Muscle of back (tissue), 11 donors: ENCODE data around the gene PFKFB3. TPM values are rescaled to one million over a fixed set of nuclear protein-coding genes. Genes with fewer than 3 reads are reported as not detected.

ENCODE experiments used
- DNase-seq, 3 donors: peaks; one replicate each; pipeline versions ENCODE4 v3.0.0 to v3.0.0-alpha.2; 2013
- polyA plus RNA-seq, 10 donors: library from polyadenylated mRNA; unstranded; fragments of 120-200 nt; gene quantifications; one replicate each; pipeline ENCODE4 v1.2.1, GENCODE V29; 2013; ENCODE audit not compliant: insufficient read length in 10 of 10

The PFKFB3 gene
- polyA plus RNA-seq, 10 donors = 9.2 to 15.8 (median 12.2) TPM

DNA sequence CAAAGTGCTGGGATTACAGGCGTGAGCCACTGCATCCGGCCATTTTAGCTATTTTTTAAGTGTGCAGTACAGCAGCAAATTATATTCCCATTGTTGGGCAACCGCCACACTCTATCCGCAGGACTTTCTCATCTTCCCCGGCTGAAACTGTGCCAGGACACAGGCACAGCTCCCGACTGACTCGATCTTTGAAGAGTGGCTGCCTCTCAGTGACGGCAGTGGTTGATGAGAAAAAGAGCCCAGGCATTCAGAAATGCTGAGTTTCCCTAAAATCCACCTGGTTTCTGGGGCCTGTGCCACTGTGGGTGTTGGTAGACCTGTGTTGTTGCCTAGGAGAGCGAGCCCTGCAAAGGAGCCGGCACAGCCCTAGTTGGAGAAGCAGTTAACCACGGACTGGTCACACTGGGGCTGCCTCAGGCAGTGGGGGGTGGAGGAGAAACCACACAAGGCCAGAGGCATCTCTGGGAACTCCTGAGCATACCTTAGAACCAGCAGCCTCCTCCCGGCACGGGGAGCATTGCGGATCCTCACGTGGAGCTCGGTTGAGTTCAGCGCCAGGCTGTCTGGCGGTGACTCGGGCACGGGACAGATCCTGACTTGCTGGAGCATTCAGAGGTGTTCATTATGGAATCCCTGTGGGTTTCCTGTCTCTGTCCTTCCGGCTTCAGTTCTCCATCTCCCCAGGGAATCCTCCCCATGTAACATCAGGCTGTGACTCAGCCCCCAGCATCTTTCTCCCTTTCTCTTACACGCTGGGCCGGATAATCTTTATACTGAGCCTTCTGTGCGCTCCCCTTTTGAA is 16.2 kb downstream of the PFKFB3 start:
- DNase-seq = peak in 1 of 3 donors; percentile 82

DNA sequence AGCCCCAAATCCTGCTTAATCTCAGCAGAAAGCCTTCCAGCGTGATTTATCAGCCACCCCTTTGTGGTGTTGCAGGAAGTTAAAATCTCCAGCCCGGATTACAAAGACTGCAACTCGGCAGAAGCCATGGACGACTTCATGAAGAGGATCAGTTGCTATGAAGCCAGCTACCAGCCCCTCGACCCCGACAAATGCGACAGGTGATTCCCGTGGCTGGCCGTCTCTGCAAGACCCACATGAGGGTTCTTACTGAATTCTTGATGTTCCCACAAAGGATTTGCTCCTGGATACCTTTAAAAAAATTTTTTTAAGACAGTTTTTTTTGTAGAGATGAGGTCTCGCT is 16.7 kb downstream of the PFKFB3 start:
- DNase-seq = no peak

DNA sequence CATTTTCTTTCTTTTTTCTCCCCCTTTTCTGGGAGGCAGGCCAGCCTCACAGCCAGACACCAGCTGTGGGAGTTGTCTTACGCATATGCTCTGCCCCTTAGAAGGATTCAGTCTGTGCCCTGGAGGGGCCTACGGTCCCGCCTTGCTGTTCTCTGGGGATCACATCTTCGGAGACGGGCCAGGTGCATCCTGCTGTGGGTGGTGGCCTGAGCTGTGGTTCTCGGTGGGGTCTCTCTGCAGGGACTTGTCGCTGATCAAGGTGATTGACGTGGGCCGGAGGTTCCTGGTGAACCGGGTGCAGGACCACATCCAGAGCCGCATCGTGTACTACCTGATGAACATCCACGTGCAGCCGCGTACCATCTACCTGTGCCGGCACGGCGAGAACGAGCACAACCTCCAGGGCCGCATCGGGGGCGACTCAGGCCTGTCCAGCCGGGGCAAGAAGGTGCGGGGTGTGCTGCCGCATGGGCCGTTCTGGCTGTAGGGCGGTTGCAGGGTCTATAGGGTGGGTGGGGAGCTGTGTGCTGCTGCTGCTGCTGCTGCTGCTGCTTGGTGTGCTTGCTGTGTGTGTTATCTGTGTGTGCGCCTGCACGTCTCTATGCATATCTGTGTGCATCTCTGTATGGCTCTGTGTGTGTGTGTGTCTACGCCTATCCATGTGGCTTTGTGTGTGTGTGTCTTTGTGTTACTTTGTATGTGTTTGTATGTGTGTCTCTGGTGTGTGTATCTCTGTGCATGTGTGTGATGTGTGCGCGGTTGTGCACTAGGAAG is 17.9 kb downstream of the PFKFB3 start:
- no peak for DNase-seq

DNA sequence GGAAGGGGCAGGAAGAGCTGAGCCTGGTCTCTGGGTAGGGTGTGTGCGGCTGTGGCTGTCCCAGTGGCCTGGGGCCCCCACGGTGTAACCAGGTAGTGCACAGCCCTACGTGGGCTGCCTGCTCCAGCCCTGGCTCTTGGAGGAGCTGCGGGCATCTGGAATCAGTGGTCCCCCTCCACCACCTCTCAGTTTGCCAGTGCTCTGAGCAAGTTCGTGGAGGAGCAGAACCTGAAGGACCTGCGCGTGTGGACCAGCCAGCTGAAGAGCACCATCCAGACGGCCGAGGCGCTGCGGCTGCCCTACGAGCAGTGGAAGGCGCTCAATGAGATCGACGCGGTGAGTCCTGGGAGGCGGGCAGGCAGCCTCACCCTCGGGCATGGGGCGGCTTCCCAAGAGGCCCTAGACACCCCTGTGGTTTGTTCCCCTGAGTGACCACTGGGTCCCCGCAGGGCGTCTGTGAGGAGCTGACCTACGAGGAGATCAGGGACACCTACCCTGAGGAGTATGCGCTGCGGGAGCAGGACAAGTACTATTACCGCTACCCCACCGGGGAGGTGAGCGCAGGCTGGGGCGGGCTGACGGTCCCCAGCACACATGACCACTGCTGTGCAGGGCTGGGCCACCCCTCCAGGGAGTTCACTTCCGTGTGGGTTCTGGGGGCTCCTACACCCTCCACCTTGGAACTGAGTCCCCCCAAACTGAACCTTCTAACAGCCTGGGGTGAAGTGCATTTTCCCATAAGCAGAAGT is 18.6 kb downstream of the PFKFB3 start:
- DNase-seq = no peak

DNA sequence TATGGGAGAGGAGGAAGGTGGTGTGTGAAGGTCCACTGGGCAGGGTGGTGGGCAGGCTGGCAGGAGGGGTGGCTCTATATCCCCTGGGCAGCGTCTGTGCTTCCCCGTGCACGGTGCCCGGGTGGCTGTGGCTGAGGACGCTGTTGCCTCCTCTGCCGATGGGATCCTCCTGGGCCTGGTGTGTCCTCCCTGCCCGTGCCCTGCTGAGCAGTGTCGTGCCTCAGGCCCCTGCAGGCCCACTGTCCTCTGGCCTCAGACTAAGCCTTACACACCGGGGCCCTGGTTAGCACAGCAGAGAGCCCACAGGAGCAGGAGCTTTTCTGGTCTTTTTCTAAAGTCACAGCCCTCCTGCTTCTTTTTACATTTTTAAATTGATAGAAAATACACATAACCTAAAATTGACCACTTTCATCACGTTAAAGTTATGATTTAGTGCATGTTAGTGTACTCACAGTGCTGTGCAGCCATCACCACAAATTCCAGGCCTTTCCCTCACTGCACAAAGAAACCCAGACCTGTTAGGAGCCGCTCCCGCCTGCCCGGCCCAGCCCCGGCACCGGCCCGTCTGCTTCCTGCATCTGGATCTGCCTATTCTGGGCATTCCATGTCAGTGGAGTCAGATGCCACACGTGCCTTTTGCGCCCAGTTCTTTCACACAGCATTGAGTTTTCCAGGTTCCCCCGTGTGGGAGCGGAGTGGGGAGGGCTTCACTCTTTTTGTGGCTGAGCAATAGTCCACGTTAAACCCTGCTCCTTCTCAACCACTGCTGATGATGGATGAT is 19.4 kb downstream of the PFKFB3 start:
- peak in 1 of 3 donors; percentile 43 for DNase-seq

DNA sequence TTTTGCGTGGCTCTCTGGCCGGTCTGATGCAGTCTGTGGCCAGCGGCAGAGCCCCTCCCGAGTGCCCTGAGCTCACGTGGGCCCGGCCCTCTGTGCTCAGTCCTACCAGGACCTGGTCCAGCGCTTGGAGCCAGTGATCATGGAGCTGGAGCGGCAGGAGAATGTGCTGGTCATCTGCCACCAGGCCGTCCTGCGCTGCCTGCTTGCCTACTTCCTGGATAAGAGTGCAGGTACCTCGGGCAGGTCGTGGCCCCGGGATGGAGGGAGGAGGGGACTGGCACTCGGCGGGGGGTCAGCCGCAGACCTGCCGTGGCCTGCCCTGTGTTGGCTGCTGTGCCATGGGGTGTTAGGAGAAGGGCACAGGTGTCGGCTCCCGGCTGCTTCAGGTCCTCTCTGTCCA is 20.0 kb downstream of the PFKFB3 start:
- no peak for DNase-seq

DNA sequence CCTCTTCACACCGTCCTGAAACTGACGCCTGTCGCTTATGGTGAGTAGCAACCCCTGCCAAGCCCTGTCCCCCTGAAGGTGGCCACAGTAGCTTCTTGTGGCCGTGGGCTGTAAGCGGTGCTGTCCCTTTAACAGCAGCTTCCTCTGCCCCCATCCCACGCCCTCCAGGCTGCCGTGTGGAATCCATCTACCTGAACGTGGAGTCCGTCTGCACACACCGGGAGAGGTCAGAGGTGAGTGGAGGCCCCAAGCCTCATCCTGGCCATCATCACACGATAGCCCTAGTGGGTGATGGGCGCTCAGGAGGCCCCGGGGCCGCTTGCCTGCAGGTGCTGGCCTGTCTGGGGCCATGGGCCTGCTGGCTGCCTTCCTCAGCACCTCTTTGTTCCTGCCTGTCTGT is 21.2 kb downstream of the PFKFB3 start:
- no peak for DNase-seq

DNA sequence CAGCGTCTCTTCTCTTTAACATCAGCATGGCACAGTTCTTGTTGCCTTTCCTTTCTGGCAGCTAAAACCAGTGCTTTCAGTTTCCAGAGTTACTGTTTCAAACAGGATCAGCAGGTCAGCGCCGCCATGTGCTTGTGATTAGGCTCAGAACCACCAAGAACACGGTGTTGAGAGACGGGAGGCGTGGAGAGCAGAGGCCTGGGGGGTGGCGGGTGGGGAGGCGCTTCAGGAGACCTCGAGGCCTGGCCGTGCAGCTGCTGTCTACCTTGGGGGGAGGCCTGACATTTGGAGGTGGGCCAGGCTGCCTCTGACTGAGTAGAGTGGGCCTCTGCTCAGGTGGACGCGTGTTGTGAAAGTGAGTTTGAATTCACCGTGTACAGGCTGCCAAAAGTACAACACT is 22.0 kb downstream of the PFKFB3 start:
- no peak for DNase-seq

DNA sequence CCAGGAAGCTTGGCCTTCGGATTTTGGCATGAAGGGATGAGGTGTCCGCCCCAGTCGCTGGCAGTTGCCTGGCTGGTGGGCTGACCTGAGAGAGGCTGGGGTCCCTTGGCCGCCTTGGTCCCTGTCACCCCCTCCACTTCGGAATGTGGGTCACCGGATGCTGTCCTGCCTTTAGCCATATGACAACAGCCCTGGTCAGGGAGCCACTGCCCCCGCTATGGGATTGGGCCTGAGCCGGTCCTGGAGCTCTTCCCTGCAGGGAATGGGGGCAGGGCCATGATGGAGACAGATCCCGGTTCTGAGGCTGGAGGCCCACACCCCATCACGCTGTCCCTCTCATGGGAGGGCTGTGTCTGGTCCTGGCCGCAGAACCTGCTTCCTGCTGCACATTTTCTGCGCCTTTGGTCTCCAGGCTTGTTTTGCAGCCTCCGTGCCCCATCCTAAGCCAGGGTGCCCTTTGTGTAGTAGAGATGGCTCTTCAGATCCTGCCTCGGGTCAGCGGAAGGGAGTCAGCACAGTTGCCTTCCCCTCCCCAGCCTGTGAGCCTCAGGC is 22.6 kb downstream of the PFKFB3 start:
- no peak for DNase-seq

DNA sequence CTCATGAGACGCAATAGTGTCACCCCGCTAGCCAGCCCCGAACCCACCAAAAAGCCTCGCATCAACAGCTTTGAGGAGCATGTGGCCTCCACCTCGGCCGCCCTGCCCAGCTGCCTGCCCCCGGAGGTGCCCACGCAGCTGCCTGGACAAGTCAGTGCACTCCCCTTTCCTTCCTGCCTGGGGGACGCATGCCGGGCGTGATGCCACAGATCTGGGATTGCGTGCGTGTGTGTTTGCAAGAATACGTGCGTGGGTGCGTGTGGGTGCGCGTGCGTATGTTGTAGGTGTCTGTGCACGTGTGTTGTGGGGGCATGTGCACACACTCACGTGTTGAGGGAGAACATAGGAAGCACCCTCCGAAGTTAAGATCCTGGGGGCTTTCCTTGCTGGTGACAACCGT is 23.5 kb downstream of the PFKFB3 start:
- no peak for DNase-seq

DNA sequence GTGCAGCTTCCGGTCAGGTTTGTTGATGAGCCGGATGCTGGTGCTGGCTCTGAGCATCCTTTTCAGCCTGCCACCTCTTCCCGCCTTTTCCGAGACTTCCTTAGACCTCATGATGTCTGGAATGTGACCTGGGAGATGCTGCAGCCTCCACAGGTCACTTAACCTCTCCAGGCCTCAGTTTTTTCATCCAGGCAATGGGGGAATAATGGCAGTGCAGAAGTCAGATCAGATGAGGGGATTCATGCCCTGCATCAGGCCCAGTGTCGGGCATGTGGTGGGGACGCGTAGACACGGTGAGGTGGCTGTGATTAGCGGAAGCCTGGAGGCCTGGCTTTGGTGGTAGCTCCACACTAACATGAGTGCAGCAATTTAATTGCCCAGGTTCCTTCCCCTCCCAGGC is 24.6 kb downstream of the PFKFB3 start:
- no peak for DNase-seq

DNA sequence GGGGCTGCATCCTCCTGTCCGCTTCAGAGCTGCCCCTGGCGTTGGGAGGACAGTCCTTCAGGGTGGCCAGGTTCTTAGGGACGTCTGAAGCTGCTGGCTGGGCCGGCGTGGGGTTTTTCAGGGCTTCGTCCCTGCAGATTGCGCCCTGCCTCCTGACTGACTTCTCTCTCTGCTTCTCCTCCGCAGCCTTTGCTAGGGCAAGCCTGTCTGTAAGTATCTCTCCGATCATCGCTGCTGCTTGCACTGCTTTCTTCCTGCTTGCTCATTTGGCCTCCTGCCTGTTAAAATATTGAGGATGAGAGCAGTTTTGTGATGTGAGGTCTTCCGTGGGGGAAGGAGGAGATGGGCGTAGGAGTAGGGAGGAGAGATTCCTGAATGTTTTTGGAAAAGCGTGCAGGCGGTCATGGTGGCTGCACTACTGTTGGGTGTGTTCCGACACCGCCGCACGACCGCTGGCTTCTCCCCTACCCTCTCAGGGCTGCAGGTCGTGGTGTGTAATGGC is 25.3 kb downstream of the PFKFB3 start:
- DNase-seq = peak in 1 of 3 donors; percentile 36

DNA sequence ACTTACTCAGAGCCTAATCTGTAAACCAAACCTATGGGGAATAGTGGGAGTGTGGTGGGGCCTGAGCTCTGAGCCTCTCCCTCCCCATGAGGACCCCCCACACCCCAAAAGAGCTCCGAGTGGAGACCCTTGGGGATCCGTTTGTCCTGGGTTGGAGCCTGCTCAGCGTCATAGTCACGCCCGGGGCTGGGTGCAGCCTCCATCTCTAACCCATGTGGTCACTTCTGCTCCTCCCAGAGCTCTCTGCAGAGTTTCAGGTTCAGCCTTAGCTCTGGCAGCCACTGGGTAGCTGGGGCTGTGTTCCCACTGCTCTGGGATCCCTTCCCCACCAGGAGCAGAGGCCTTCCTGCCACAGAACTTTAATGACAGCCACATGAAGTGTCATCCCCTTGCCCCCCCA is 25.9 kb downstream of the PFKFB3 start:
- no peak for DNase-seq

DNA sequence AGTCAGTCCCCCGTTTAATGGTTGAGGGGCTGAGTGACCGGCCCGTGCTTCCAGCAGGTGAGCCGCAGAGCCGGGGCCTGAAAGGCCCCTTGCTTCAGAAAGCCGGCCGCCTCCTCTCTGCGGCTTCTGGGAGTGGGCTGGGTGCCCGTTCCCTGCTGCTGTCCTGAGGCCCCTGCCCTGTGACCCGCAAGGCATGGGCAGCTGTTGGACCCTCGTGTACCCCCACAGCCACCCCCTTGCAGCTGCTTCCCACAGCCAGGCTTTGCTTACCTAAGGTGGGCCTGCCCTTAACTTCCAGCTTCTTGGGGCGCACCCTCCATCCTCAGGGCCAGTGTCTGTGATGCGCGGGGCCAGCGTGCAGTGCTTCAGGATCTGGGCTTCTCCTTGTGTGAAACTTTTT is 26.6 kb downstream of the PFKFB3 start:
- DNase-seq = no peak

DNA sequence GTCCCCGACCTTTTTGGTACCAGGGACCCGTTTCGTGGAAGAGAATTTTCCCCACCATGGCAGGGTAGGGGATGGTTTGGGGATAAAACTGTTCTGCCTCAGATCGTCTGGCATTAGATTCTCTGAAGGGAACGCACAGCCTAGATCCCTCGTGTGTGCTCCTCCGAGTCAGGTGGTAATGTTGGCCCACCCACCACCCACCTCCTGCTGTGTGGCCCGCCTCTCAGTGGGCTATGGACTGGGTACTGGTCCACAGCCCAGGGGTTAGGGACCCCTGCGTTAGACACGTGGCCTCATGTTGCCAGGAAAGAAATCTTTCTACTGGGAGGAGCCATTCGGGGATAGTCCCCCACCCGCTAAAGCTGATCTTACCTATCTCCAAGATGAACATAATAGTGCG is 27.0 kb downstream of the PFKFB3 start:
- DNase-seq = no peak

DNA sequence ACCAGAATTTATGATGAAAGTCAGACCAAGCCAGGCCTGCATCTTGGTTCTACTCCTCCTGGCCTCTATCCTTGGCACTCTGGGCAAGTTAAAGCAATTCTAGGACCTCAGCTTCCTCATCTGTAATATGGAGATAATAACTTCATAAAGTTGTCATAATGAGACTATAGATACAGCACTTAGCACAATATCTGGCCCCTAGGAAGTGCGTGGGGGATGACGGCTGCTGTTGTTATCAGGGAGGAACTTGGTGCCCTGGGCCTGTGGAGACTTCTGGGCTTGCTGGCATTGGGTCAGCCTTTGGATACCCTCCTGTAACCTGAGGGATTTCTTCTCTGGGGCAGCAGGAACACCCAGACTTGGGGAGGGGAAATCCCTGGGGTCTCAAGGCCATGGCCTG is 27.6 kb downstream of the PFKFB3 start:
- no peak for DNase-seq

DNA sequence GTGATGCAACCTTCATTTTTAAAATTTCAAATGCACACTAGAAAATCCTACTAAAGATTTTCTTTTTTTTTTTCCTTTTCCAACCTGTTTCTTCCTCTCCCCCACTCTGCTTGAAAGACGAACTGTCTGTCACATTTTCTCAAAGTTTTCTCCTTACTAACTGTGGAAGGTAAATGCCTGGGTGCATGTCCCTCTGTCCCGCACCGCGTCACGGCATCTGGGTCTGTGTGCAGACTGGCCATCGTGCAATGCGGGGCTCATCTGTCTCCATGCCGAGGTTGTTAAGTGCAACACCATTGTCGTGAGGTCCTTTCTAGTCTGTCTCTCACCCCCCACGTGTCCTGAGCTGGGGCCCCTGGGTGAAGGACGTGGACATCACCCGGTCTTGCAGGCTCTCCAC is 28.4 kb downstream of the PFKFB3 start:
- DNase-seq = no peak

DNA sequence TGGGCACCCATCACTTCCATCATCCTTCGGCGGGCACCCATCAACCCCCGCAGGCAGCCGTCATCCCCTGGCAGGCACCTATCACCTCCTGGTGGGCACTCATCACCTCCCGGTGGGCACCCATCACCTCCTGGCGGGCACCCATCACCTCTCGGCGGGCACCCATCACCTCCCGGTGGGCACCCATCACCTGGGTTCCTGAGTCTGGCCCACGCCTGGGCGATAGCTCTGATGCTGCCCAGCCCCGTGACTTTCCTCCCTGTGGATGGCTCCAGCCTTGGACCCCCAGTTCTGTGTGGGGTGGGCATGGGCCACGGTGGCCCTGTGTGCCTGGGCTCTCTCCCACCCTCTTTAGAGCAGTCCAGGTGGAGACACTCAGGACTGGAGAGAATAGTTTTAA is 29.0 kb downstream of the PFKFB3 start:
- DNase-seq = no peak

DNA sequence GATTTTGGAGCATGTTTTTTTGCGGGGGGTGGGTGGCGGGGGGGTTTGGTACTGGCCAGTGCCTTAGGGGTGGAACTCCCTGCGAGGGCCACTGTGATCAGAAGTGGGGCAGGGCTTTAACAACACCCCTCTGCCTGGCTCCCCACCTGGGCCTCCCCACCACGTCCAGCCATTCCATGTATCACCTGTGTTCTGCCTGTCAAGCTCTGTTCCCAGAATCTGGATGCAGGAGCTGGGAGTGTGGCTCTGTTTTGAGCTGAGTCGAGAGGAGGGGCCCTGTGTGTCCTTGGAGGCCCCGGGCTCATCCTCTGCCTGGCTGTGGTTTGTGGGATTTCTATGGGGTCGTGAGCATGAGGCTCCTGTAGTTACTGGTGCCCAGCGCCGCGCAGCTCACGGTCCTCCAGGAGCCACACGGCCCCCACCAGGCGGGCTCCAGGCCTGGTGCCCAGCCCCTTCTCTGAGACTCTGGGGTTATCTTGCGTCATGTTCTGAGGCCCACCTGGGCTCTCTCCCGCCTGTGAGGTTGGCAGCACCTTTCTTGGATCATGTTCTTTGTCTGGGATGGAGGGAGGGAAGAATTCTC is 29.6 kb downstream of the PFKFB3 start:
- no peak for DNase-seq

DNA sequence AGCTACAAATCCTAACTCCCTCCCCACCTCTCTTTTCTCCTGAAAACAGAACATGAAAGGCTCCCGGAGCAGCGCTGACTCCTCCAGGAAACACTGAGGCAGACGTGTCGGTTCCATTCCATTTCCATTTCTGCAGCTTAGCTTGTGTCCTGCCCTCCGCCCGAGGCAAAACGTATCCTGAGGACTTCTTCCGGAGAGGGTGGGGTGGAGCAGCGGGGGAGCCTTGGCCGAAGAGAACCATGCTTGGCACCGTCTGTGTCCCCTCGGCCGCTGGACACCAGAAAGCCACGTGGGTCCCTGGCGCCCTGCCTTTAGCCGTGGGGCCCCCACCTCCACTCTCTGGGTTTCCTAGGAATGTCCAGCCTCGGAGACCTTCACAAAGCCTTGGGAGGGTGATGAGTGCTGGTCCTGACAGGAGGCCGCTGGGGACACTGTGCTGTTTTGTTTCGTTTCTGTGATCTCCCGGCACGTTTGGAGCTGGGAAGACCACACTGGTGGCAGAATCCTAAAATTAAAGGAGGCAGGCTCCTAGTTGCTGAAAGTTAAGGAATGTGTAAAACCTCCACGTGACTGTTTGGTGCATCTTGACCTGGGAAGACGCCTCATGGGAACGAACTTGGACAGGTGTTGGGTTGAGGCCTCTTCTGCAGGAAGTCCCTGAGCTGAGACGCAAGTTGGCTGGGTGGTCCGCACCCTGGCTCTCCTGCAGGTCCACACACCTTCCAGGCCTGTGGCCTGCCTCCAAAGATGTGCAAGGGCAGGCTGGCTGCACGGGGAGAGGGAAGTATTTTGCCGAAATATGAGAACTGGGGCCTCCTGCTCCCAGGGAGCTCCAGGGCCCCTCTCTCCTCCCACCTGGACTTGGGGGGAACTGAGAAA is 30.4 kb downstream of the PFKFB3 start:
- DNase-seq = peak in 1 of 3 donors; percentile 37
